Measurements from ENCODE around the gene ATXN7L1.
A peak's percentile ranks its signal among the peaks of the same experiment; 100 is the strongest.
"Not testable (repeated sequence)": the region's sequence is repeated elsewhere in the genome, so short reads cannot be mapped to it uniquely, and the experiment has no call there.

ATXN7L1 gene

GRCh38 chr7:105885387-105886111, 9.2 kb upstream of the ATXN7L1 start:
- no peak overlapping the region for H3K9ac ChIP-seq (ENCODE audit: low read length)
- no peaks in the 10 kb centered on the region for H3K36me3 ChIP-seq (ENCODE audit: control insufficient read depth, insufficient read depth, low read length)
- no peaks in the 10 kb centered on the region for H3K27me3 ChIP-seq (ENCODE audit: control insufficient read depth, insufficient read depth, low read length)
- H3K4me3 ChIP-seq (ENCODE audit: low read length): no peak overlapping the region
- H3K4me1 ChIP-seq (ENCODE audit: control insufficient read depth, insufficient read depth, low read length): peaks cover 12% of the 10 kb centered on the region
- H3K9me3 ChIP-seq (ENCODE audit: control insufficient read depth, low read length): no peaks in the 10 kb centered on the region

GRCh38 chr7:105883179-105883578, 6.8 kb upstream of the ATXN7L1 start:
- not testable (repeated sequence) for H3K9me3 ChIP-seq (ENCODE audit: control insufficient read depth, low read length); H3K36me3 ChIP-seq (ENCODE audit: control insufficient read depth, insufficient read depth, low read length); H3K4me3 ChIP-seq (ENCODE audit: low read length); H3K27me3 ChIP-seq (ENCODE audit: control insufficient read depth, insufficient read depth, low read length); H3K9ac ChIP-seq (ENCODE audit: low read length)
- peaks cover 27% of the 10 kb centered on the region for H3K4me1 ChIP-seq (ENCODE audit: control insufficient read depth, insufficient read depth, low read length)

- Histone ChIP-seq H3K9me3 (ENCODE audit: control insufficient read depth, low read length) (no peaks in the 10 kb centered on the region), H3K9ac (ENCODE audit: low read length) (no peak overlapping the region), H3K4me3 (ENCODE audit: low read length) (no peak overlapping the region), H3K27me3 (ENCODE audit: control insufficient read depth, insufficient read depth, low read length) (no peaks in the 10 kb centered on the region), H3K4me1 (ENCODE audit: control insufficient read depth, insufficient read depth, low read length) (peaks cover 24% of the 10 kb centered on the region), H3K36me3 (ENCODE audit: control insufficient read depth, insufficient read depth, low read length) (no peaks in the 10 kb centered on the region)
These were observed 5.0 kb upstream of the ATXN7L1 start for GRCh38 chr7:105881439-105881838.

- Histone ChIP-seq H3K36me3 (ENCODE audit: control insufficient read depth, insufficient read depth, low read length) (no peaks in the 10 kb centered on the region), H3K9ac (ENCODE audit: low read length) (no peak overlapping the region), H3K9me3 (ENCODE audit: control insufficient read depth, low read length) (no peaks in the 10 kb centered on the region), H3K4me1 (ENCODE audit: control insufficient read depth, insufficient read depth, low read length) (peaks cover 23% of the 10 kb centered on the region), H3K27me3 (ENCODE audit: control insufficient read depth, insufficient read depth, low read length) (no peaks in the 10 kb centered on the region), H3K4me3 (ENCODE audit: low read length) (no peak overlapping the region)
These were observed 4.4 kb upstream of the ATXN7L1 start for GRCh38 chr7:105880571-105881330.

GRCh38 chr7:105879782-105880181, 3.4 kb upstream of the ATXN7L1 start:
- Histone ChIP-seq H3K9ac (ENCODE audit: low read length) (no peak overlapping the region), H3K36me3 (ENCODE audit: control insufficient read depth, insufficient read depth, low read length) (no peaks in the 10 kb centered on the region), H3K27me3 (ENCODE audit: control insufficient read depth, insufficient read depth, low read length) (no peaks in the 10 kb centered on the region), H3K4me1 (ENCODE audit: control insufficient read depth, insufficient read depth, low read length) (peaks cover 32% of the 10 kb centered on the region), H3K4me3 (ENCODE audit: low read length) (no peak overlapping the region), H3K9me3 (ENCODE audit: control insufficient read depth, low read length) (no peaks in the 10 kb centered on the region)

- Histone ChIP-seq H3K27me3 (ENCODE audit: control insufficient read depth, insufficient read depth, low read length) (no peaks in the 10 kb centered on the region), H3K9ac (ENCODE audit: low read length) (no peak overlapping the region), H3K4me3 (ENCODE audit: low read length) (peak overlapping the region; percentile 60), H3K4me1 (ENCODE audit: control insufficient read depth, insufficient read depth, low read length) (peaks cover 34% of the 10 kb centered on the region), H3K36me3 (ENCODE audit: control insufficient read depth, insufficient read depth, low read length) (no peaks in the 10 kb centered on the region), H3K9me3 (ENCODE audit: control insufficient read depth, low read length) (no peaks in the 10 kb centered on the region)
These were observed 2.6 kb upstream of the ATXN7L1 start for GRCh38 chr7:105878746-105879605.

GRCh38 chr7:105877736-105878135, 1.3 kb upstream of the ATXN7L1 start:
- peaks cover 34% of the 10 kb centered on the region for H3K4me1 ChIP-seq (ENCODE audit: control insufficient read depth, insufficient read depth, low read length)
- no peaks in the 10 kb centered on the region for H3K27me3 ChIP-seq (ENCODE audit: control insufficient read depth, insufficient read depth, low read length)
- H3K9ac ChIP-seq (ENCODE audit: low read length): peak overlapping the region; percentile 32
- H3K9me3 ChIP-seq (ENCODE audit: control insufficient read depth, low read length): no peaks in the 10 kb centered on the region
- H3K36me3 ChIP-seq (ENCODE audit: control insufficient read depth, insufficient read depth, low read length): no peaks in the 10 kb centered on the region
- peak overlapping the region; percentile 60 for H3K4me3 ChIP-seq (ENCODE audit: low read length)

GRCh38 chr7:105876964-105877601, 684 bp upstream of the ATXN7L1 start:
- Histone ChIP-seq H3K36me3 (ENCODE audit: control insufficient read depth, insufficient read depth, low read length) (no peaks in the 10 kb centered on the region), H3K9ac (ENCODE audit: low read length) (peak overlapping the region; percentile 32), H3K27me3 (ENCODE audit: control insufficient read depth, insufficient read depth, low read length) (no peaks in the 10 kb centered on the region), H3K9me3 (ENCODE audit: control insufficient read depth, low read length) (no peaks in the 10 kb centered on the region), H3K4me1 (ENCODE audit: control insufficient read depth, insufficient read depth, low read length) (peaks cover 34% of the 10 kb centered on the region), H3K4me3 (ENCODE audit: low read length) (peak overlapping the region; percentile 60)

GRCh38 chr7:105875505-105875904, 894 bp downstream of the ATXN7L1 start:
- H3K4me1 ChIP-seq (ENCODE audit: control insufficient read depth, insufficient read depth, low read length): peaks cover 28% of the 10 kb centered on the region

GRCh38 chr7:105874055-105874454, 2.3 kb downstream of the ATXN7L1 start:
- Histone ChIP-seq H3K9ac (ENCODE audit: low read length) (no peak overlapping the region), H3K27me3 (ENCODE audit: control insufficient read depth, insufficient read depth, low read length) (no peaks in the 10 kb centered on the region), H3K4me1 (ENCODE audit: control insufficient read depth, insufficient read depth, low read length) (peaks cover 20% of the 10 kb centered on the region)

More at GRCh38 chr7:105875505-105875904, 894 bp downstream of the ATXN7L1 start:
- H3K27me3 ChIP-seq (ENCODE audit: control insufficient read depth, insufficient read depth, low read length): no peaks in the 10 kb centered on the region
- peak overlapping the region; percentile 93 for H3K9ac ChIP-seq (ENCODE audit: low read length)
- no peaks in the 10 kb centered on the region for H3K9me3 ChIP-seq (ENCODE audit: control insufficient read depth, low read length)
- H3K36me3 ChIP-seq (ENCODE audit: control insufficient read depth, insufficient read depth, low read length): no peaks in the 10 kb centered on the region
- H3K4me3 ChIP-seq (ENCODE audit: low read length): peak overlapping the region; percentile 62

GRCh38 chr7:105872491-105872890, 3.9 kb downstream of the ATXN7L1 start:
- Histone ChIP-seq H3K4me3 (ENCODE audit: low read length) (no peak overlapping the region), H3K9me3 (ENCODE audit: control insufficient read depth, low read length) (no peaks in the 10 kb centered on the region), H3K9ac (ENCODE audit: low read length) (no peak overlapping the region), H3K4me1 (ENCODE audit: control insufficient read depth, insufficient read depth, low read length) (peaks cover 10% of the 10 kb centered on the region), H3K36me3 (ENCODE audit: control insufficient read depth, insufficient read depth, low read length) (no peaks in the 10 kb centered on the region), H3K27me3 (ENCODE audit: control insufficient read depth, insufficient read depth, low read length) (no peaks in the 10 kb centered on the region)

More at GRCh38 chr7:105874055-105874454, 2.3 kb downstream of the ATXN7L1 start:
- Histone ChIP-seq H3K4me3 (ENCODE audit: low read length) (no peak overlapping the region), H3K9me3 (ENCODE audit: control insufficient read depth, low read length) (no peaks in the 10 kb centered on the region), H3K36me3 (ENCODE audit: control insufficient read depth, insufficient read depth, low read length) (no peaks in the 10 kb centered on the region)
